DMS 273 treated with DMSO at 0.1 percent for 48 hours (cell line): ENCODE measurements around the gene CNOT2.
"Not testable (repeated sequence)": the region's sequence is repeated elsewhere in the genome, so short reads cannot be mapped to it uniquely, and the experiment has no call there.

Experiments used
- DNase-seq: peaks from one replicate; lab custom pipeline; 2025; lab: John Stamatoyannopoulos, UW

Gene CNOT2

GRCh38 chr12:70252832-70253231, 9.6 kb downstream of the CNOT2 start:
- no peak for DNase-seq

GRCh38 chr12:70254225-70254624, 11.0 kb downstream of the CNOT2 start:
- DNase-seq = no peak

DNA sequence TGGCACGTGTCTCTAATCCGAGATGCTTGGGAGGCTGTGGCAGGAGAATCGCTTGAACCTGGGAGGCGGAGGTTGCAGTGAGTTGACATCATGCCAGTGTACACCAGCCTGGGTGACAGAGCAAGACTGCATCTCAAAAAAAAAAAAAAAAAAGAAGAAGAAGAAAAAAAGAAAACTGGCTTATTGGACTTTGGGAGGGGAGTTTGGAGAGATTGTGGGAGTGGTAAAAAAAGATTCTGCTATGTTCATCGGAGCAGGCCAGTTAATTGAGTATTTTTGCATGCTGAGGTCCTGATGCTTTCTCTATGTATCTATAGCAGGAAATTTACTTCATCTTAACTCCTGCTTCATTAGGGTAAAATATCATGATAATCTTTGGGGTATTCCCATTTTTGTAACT, 11.6 kb downstream of the CNOT2 start:
- DNase-seq = no peak

GRCh38 chr12:70255311-70255710, 12.1 kb downstream of the CNOT2 start:
- no peak for DNase-seq

DNA sequence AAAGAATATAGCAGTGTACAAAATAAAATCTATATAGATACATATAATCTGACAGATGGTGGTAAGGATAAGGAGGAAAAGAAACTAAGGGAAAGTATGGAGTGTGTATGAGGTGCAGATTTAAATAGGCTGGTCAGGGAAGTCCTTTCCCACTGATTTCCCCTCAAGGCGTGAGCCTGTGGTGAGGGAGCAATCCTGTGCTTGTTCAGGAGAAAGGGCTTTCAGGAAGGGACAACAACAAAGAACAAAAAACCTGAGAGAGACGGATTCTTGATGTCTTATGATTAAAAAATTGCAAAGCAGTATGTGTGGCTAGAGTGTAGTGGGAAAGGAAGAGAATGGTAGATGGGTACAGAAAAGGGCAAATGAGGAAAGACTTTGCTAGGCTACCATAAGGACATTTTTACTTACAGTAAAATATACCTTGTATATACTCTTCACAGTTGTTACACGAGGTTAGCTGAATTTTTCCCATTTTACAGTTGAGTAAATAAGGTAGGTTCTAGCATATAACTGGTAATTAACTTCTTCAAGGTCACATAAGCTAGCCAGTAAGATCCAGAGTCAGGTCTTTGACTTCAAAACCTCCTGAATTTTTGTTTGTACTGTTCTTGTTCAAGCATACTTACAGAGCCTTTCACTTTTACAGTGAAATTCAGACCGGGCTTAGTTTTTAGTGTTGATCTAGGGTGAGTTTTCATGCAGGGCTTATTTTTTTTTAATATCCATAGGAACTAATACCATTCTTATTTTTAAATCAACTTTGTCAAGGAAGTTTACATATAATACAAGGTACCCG, 15.6 kb downstream of the CNOT2 start:
- DNase-seq = no peak

GRCh38 chr12:70260646-70261045, 17.4 kb downstream of the CNOT2 start:
- no peak for DNase-seq

GRCh38 chr12:70264067-70264867, 21.0 kb downstream of the CNOT2 start:
- no peak for DNase-seq

- no peak for DNase-seq
Measured at GRCh38 chr12:70265132-70265531, 21.9 kb downstream of the CNOT2 start.

DNA sequence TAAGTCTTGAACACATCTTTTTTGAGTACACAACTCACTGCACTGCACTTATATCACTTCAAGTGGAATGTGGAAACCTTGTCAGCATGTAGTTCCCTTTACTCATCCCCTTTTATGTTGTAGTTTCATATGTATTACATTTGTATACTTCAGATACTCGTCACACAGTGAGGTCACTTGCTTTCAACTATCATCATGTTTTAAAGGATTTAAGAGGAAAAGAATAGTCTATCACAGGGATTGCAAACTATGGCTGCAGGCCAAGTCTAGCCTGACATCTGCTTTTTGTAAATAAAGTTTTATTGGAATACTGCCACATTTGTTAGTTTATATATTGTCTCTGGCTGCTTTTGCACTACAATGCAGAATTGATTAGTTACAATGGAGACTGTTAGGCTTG, 24.3 kb downstream of the CNOT2 start:
- no peak for DNase-seq

GRCh38 chr12:70268972-70269371, 25.7 kb downstream of the CNOT2 start:
- DNase-seq = no peak

DNA sequence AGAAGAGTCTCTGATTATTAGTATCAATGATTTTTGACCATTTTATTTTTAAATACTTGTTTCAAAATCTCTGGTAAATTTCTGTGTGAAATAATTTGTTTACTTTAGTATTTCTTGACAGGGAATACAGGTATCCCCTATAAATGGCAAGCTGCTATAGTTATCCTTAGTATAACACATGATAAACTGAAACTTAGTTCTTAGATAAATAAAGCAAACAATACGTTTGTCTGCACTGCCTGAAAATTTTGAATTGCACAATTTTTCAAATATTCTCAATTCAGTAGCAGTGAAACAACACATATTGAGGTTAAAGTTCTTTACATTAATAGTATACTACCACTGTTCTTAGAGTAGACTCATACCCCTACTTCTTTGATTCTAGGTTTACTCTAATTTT, 26.9 kb downstream of the CNOT2 start:
- no peak for DNase-seq

DNA sequence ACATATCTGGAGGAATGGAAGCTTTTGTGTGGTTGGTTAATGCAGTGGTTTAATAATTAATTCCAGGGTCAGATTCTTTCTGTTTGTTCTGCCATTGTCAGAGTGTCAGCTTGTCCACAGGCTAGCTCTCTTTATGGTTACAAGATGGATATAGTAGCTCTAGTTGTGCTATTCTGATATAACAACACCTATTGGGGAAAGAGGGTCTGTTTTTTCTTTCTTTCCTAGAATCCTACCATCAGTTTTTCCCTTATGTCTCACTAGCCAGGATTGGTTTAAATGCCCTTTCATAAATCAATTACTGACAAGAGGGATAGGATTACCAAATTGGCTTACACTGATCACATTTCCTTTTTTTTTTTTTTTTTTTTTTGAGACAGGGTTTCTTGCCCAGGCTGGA, 27.8 kb downstream of the CNOT2 start:
- DNase-seq = no peak

- no peak for DNase-seq
Measured at GRCh38 chr12:70272510-70272909, 29.3 kb downstream of the CNOT2 start.

DNA sequence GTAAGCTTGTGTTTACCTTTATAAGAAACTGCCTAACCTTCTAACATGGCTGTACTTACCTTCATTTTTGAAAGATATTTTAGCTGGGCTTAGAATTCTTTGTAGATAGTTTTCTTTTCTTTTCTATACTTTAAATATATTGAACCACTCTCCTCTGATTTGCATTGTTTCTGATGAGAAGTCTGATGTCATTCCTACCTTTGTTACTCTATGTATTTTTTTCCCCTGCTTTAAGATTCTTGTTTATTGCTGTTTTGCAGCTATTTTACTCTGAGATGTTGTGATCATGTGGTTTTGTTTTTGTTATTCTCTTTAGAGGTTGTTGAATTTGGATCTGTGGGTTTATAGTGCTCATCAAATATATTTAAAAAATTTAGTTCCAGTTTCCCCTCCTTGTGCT, 31.8 kb downstream of the CNOT2 start:
- no peak for DNase-seq

DNA sequence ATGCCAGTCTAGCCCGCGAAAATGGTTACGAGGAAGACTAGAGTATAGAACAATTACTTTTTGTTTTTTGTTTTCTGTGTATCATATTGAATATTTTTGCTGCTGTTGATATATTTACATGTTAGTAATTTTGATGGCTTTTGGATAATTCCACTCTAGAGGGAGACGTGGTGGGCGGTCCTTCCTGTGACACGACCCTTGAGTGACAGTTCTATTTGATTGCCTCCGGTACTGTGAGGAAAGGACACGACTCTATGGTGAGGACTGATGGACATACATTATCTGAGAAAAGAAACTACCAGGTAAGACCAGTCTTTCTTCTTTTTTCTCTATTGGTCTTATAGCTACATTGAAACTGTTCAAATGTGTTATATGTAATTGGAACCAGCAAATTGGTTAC, 34.7 kb downstream of the CNOT2 start:
- DNase-seq = no peak

GRCh38 chr12:70278945-70279344, 35.7 kb downstream of the CNOT2 start:
- no peak for DNase-seq

GRCh38 chr12:70283232-70283631, 40.0 kb downstream of the CNOT2 start:
- no peak for DNase-seq

DNA sequence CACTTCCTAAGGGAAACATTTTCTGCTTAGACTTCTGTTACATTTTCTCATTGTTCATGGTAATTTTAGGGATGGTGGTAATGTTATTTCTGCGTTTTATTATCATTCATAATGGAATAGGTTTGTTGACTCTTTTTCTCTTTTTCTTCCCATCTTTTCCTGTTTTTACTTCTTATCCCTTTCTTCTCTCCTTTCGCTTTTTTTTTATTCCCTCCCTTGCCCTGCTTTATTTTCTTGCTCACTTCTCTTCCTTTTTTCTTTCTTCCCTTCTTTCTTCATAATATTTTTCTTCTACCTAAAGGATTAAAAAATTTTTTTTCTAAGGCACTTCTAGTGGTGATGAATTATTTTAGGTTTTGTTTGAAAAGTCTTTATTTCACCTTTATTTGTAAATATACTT, 45.6 kb downstream of the CNOT2 start:
- no peak for DNase-seq

DNA sequence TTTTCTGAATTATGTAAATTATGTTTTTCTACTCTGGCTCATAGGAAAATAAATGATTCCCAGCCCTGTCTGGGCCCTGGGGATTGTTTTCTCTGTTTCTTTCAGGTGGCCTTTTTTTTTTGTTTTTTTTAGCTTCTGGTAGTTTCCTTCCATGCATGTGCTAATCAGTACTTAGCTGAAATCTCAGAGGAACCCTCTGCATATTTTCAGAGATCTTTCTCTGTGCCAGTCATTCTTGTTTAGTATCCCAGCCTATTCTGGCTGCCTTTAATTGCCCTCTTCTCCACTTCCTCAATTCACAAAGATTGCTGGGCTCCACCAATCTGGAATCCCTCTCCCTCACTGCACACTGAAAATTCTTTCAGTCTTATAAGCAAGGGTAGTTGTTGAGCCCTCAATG, 46.9 kb downstream of the CNOT2 start:
- DNase-seq = no peak

DNA sequence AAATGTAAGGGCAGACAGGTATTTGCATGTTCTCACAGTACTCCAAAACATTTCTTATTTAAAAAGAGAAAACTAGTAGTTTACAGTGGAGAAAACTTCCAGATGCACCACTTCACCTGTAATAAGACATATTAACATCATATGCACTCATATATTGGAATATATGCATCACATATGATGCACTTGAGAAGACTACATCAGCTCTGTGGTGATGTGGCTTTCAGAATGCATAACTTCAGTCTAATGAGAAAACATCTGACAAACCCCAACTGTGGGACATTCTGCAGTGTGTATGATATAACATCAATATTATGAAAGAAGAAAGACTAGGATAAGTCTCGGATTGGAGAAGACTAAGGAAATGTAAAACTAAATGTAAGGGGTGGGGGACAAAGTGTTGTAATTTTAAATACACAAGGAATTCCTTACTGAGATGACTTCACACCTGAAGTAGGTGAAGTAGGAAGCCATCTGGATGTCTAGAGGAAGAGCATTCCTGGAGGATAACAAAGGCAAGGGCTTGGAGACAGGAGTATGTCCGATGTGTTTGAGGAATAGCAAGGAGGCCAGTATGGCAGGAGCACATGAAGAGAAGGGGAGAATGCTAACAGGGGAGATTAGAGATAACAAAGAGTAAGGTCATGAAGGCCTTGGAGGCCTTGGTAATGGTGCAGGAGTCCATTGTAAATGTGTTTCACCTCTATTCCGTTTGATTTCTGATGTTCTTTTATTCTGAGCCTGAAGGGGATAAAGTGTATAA, 49.0 kb downstream of the CNOT2 start:
- DNase-seq = no peak

- not testable (repeated sequence) for DNase-seq
Measured at GRCh38 chr12:70304684-70305555, 61.7 kb downstream of the CNOT2 start.

- no peak for DNase-seq
Measured at GRCh38 chr12:70305794-70306193, 62.6 kb downstream of the CNOT2 start.
